ENCODE results near the gene PHACTR3. TPM values are rescaled to one million over a fixed set of nuclear protein-coding genes. Genes with fewer than 3 reads are reported as not detected.

Gene PHACTR3
- total RNA-seq, 1 donor from 2014 or later, result 1.4 TPM

GRCh38 chr20:59662161-59662560 lies 57.8 kb downstream of the PHACTR3 start:
- Histone ChIP-seq H3K4me3 (no peak overlapping the region), H4K20me1 (ENCODE audit: low read depth) (no peaks in the 10 kb centered on the region), H3K79me2 (ENCODE audit: low read depth) (no peaks in the 10 kb centered on the region), H3K36me3 (no peaks in the 10 kb centered on the region), H3K4me1 (no peaks in the 10 kb centered on the region), H3K9me3 (ENCODE audit: low read depth) (peaks cover 15% of the 10 kb centered on the region), H2AFZ (replicated peaks) (no peak overlapping the region), H3K27me3 (no peaks in the 10 kb centered on the region), H3K27ac (no peak overlapping the region), H3K9ac (no peak overlapping the region), H3K4me2 (no peak overlapping the region), H3F3A (ENCODE audit: low read depth) (no peaks in the 10 kb centered on the region)
- Mint-ChIP-seq H3K4me3 (no peak overlapping the region), H3K9me3 (peaks cover 18% of the 10 kb centered on the region), H3K27ac (no peak overlapping the region), H3K27me3 (ENCODE audit: insufficient read depth, low read depth) (peaks cover 6% of the 10 kb centered on the region), H3K36me3 (no peaks in the 10 kb centered on the region), H3K4me1 (no peaks in the 10 kb centered on the region)
- DNase-seq (ENCODE audit: low spot score), result no peak
- TF ChIP-seq EZH2phosphoT487 (IDR thresholded peaks at IDR 0.05) (no peak), EZH2 (IDR thresholded peaks at IDR 0.05) (no peak), CTCF (IDR thresholded peaks at IDR 0.05) (no peak)

GRCh38 chr20:59662856-59663512 lies 58.6 kb downstream of the PHACTR3 start:
- no peaks in the 10 kb centered on the region for H3K4me1 Mint-ChIP-seq

GRCh38 chr20:59663513-59664060 lies 59.2 kb downstream of the PHACTR3 start:
- no peak overlapping the region for H2AFZ ChIP-seq (replicated peaks)
- H3K9me3 Mint-ChIP-seq, result peaks cover 8% of the 10 kb centered on the region
- peaks cover under 1% of the 10 kb centered on the region for H3K9me3 ChIP-seq (ENCODE audit: low read depth)
- H3K9ac ChIP-seq, result no peak overlapping the region
- no peaks in the 10 kb centered on the region for H3K4me1 ChIP-seq
- H3K27me3 Mint-ChIP-seq (ENCODE audit: insufficient read depth, low read depth), result peaks cover 6% of the 10 kb centered on the region
- no peak overlapping the region for H3K27ac Mint-ChIP-seq
- H3K27ac ChIP-seq, result no peak overlapping the region
- TF ChIP-seq EZH2 (IDR thresholded peaks at IDR 0.05), result no peak
- TF ChIP-seq EZH2phosphoT487 (IDR thresholded peaks at IDR 0.05), result no peak
- no peak for TF ChIP-seq CTCF (IDR thresholded peaks at IDR 0.05)
- no peak overlapping the region for H3K4me3 ChIP-seq
- no peaks in the 10 kb centered on the region for H4K20me1 ChIP-seq (ENCODE audit: low read depth)
- no peaks in the 10 kb centered on the region for H3K27me3 ChIP-seq
- H3K4me2 ChIP-seq, result no peak overlapping the region
- no peak for DNase-seq (ENCODE audit: low spot score)
- no peaks in the 10 kb centered on the region for H3K4me1 Mint-ChIP-seq
- no peaks in the 10 kb centered on the region for H3K79me2 ChIP-seq (ENCODE audit: low read depth)
- no peaks in the 10 kb centered on the region for H3K36me3 Mint-ChIP-seq
- H3F3A ChIP-seq (ENCODE audit: low read depth), result no peaks in the 10 kb centered on the region
- no peak overlapping the region for H3K4me3 Mint-ChIP-seq
- H3K36me3 ChIP-seq, result no peaks in the 10 kb centered on the region

More at GRCh38 chr20:59662856-59663512, 58.6 kb downstream of the PHACTR3 start:
- H3K4me2 ChIP-seq, result no peak overlapping the region
- no peaks in the 10 kb centered on the region for H4K20me1 ChIP-seq (ENCODE audit: low read depth)
- no peak overlapping the region for H3K4me3 ChIP-seq
- H3K9ac ChIP-seq, result no peak overlapping the region
- H3K9me3 Mint-ChIP-seq, result peaks cover 11% of the 10 kb centered on the region
- no peak overlapping the region for H3K27ac Mint-ChIP-seq
- no peaks in the 10 kb centered on the region for H3K36me3 ChIP-seq
- TF ChIP-seq CTCF (IDR thresholded peaks at IDR 0.05) (no peak), EZH2 (IDR thresholded peaks at IDR 0.05) (no peak), EZH2phosphoT487 (IDR thresholded peaks at IDR 0.05) (no peak)
- H3K27me3 ChIP-seq, result no peaks in the 10 kb centered on the region
- DNase-seq (ENCODE audit: low spot score), result no peak
- H3K36me3 Mint-ChIP-seq, result no peaks in the 10 kb centered on the region
- H3K27ac ChIP-seq, result no peak overlapping the region
- H3K4me3 Mint-ChIP-seq, result no peak overlapping the region
- no peaks in the 10 kb centered on the region for H3K79me2 ChIP-seq (ENCODE audit: low read depth)
- H3F3A ChIP-seq (ENCODE audit: low read depth), result no peaks in the 10 kb centered on the region
- peaks cover 6% of the 10 kb centered on the region for H3K27me3 Mint-ChIP-seq (ENCODE audit: insufficient read depth, low read depth)
- peaks cover 6% of the 10 kb centered on the region for H3K9me3 ChIP-seq (ENCODE audit: low read depth)
- no peak overlapping the region for H2AFZ ChIP-seq (replicated peaks)
- no peaks in the 10 kb centered on the region for H3K4me1 ChIP-seq

Data from neural progenitor cell (in vitro differentiated cells).